ENCODE measurements around the gene AFG1L.
"Not testable (repeated sequence)": the region's sequence is repeated elsewhere in the genome, so short reads cannot be mapped to it uniquely, and the experiment has no call there.

Gene AFG1L

DNA sequence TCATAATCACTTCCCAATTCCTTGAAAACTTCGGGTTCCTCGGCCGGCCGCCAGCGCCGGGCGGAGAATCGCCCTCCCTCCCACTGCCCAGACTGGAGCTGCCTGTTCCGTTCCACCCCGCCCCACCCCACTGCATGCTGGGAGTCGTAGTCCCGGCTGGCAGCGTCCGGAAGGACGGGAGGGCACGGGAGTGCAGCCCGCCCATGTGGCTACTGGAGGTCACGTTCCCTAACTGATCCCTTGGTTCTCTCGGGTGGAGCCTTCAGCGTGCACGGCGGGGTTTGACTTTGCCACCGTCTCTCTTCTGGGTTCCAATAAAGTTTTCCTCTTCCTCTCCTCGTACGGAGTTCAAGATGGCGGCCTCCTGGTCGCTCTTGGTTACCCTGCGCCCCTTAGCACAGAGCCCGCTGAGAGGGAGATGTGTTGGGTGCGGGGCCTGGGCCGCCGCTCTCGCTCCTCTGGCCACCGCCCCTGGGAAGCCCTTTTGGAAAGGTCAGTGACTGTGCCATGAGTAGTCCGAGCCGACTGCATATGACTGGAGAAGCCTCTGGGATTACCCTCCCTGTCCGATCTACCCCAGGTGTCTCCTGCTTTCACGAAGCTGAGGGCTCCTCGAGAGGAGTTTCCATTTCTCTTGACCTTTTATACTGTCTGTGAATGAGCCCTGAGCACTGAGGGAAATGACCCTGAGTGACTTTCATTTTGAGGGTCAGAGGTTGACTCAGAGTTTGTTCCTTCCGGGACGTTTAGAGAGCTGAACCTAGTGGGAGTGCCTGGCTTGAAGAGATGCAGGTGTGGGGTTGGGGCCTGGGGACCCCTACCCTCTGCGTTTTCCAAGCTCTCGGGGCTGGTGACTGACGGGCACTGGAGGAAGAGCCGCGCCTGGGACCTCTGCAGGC is at the start of gene AFG1L:
Gene AFG1L (plus strand): TSS at position 328 of the 899 bp plus-strand sequence. CDS start 26 bp downstream, at position 354.
- peak; percentile 71 to 76 for DNase-seq (ENCODE audit: low read depth in 2 of 2, low spot score in 1 of 2)

DNA sequence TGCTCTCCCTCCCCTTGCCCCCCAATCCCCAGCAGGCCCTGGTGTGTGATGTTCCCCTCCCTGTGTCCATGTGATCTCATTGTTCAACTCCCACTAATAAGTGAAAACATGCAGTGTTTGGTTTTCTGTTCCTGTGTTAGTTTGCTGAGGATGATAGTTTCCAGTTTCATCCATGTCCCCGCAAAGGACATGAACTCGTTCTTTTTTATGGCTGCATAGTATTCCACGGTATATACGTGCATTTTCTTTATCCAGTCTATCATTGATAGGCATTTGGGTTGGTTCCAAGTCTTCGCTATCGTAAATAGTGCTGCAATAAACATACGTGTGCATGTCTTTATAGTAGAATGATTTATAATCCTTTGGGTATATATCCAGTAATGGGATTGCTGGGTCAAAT is 49.8 kb upstream of the AFG1L start:
- not testable (repeated sequence) for DNase-seq (ENCODE audit: low read depth in 2 of 2, low spot score in 1 of 2)

DNA sequence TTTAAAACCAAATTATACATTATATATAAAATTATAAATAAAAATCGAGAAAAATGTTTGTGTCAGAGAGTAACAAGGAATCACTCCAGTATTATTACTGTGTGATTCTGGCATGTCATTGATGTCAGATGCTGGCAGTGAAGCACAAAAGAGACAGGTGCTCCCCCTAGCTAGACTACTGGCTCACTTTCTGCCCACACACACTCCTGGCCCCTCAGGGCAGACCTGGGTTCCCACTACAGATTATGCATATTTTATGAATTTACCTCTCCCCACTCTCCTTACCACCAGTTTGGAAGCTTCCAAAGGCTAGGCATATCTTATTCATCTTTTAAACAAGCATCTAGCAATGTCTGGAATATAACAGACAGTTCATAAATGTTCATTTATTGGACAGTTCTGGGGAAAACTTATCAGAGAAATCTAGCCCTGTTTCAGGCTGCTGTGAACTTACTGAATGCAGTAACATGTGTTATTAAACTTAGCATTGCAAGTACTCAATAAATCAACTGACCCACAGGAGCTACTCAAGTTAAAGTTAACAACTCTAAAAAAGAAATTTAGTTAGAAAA is 46.8 kb upstream of the AFG1L start:
- no peak for DNase-seq (ENCODE audit: low read depth in 2 of 2, low spot score in 1 of 2)

DNA sequence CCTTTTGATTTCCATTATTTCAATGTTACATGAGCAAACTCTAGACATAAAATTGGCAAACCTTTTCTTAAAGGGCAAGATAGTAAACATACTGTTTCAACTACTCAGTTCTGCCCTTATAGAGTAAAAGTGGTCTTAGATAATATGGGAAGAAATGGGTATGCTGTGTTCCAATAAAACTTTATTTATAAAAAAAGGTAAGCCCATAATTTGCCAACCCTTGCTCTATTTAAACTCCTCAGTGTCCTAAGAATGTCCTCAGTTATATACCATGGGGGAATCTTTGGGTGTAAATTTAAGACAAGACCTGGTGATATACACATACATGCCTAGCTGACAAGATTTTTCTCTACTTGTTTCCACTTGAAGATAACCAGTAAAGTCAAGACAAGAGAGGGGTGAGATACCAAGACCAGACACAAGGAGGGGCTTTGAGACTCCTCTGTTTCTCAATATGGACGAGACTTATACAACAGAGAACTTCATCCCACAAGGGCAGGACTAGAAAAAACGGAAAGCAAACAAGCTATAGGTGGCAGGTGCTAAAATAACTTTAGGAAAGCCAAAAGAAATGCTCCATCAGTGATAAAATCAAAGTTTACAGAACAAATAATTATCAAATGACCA is 44.5 kb upstream of the AFG1L start:
- DNase-seq (ENCODE audit: low read depth in 2 of 2, low spot score in 1 of 2), result no peak

DNA sequence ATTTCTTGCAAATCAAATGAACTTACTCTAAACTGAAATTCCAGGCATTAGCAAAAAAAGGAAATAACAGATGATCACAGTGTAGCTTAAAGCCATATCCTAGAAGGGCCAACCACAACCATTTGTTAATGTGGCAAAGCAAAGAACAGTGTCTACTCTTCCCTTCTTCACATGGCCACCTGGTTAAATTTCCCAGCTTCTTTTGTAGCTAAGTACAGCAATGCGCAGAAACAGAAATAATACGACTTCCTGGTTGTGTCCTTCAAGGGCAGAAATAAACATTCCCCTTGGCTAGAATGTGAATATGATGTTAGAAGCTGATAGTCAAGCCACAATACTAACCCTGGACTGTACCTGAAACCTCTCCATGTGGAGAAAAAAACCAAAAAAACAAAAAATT is 43.6 kb upstream of the AFG1L start:
- DNase-seq (ENCODE audit: low read depth in 2 of 2, low spot score in 1 of 2), result no peak

DNA sequence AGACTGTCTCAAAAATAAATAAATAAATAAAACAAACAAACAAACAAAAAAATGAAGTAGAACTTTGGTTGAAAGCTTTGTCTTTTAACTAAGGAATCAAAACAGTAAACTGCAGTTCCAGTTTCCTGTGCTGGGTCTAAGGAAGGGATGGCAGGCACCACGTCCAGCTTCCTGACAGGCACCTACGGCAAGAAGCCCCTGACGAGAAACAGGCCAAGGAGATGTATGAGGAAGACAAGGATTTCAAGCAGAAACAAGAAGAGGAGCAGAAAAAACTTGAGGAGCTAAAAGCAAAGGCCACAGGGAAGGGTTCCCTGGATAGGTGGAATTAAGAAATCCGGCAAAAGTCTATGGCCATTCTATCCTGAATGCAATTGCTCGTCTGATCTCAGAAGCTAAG is 42.8 kb upstream of the AFG1L start:
- DNase-seq (ENCODE audit: low read depth in 2 of 2, low spot score in 1 of 2), result no peak

DNA sequence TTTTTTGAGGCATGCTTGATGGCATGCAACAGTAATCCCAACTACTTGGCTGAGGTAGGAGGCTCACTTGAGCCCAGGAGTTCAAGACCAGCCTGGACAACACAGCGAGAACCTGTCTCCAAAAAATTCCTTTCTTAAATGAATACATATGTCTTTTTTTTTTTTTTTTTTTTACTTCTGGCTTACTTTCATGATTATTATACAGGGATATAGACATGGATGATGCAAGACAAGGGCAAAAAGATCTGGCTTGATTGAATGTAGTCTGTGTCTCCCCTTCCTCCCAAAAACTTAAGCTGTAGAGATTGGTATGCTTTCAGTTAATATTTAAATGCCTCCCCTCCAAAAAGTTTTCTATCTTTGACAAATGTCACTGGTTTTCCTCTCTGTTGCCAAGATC is 41.6 kb upstream of the AFG1L start:
- DNase-seq (ENCODE audit: low read depth in 2 of 2, low spot score in 1 of 2), result no peak

DNA sequence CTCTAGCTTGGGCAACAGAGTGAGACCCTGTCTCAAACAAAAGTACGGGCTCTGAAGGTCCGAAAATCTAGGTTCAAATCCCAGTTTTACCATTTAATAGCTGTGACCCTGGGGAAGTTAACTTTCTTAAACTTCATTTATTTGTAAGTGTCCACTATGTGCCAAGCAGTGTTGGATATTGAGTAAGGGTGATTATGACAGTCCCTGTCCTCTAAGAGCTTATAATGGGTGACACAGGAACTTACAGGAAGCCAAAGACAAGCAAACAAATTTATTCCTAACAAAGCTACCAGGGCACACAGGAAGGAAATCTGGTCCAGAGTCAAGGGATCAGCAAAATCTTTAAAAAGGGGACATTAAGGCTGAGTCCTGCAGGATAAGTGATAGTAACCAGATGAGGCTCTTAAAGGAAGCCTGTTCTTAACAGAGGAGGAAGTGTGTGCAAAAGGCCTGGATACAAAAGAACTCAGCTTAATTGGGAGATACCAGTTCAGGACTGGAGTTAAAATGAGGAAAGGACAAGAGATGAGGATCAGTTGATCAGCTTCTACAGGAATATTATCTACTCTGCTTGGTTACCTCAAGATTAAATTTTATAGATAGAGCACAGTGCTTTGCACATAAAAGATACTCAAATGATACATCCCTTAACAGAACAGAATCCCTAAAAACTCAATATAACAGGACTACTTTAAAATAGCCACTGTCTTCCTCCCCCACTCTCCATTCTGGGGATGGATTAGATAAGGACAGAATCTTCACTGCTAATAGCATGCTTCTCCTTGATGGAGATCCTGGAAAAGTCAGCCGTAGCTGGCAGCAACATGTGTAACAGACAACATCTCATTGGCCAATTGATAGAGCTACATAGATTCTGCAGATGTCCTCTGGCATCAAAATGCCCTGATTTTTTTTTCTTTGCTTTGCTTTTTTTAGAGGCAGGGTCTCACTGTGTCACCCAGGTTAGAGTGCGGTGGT is 40.1 kb upstream of the AFG1L start:
- DNase-seq (ENCODE audit: low read depth in 2 of 2, low spot score in 1 of 2), result no peak

DNA sequence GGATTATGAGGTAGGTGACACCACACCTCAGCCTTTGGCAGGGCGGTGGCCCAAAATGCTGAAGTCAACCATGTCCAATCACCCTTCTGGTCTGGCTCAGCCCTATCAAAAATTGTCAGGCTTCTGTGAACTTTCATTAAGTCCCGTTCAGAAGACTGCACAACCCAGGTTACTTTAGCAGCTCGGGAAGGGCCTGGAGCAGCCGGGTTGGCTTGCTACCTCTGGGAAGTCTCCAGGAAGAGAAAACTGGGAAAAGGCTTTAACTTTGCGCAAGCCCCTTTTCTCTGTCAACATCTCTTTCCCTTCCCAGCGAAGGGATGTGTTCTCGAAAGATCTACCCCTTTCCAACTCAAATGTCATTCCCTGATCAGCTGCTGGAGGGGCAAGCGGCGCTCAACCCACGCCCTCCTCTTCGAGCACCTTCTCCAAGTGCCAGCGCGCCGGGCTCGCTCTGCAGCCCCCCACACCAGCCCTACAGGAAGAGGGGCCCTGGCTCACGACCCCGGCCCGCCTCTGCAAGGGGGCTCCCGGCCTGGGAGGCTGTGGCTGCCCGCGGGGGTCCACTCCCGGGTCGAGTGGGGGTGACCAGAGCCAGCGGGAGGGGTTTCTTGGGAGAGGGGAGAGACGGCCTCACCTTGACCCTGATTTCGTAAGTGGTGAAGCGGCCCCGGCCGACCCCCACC is 34.6 kb upstream of the AFG1L start:
- DNase-seq (ENCODE audit: low read depth in 2 of 2, low spot score in 1 of 2), result no peak

DNA sequence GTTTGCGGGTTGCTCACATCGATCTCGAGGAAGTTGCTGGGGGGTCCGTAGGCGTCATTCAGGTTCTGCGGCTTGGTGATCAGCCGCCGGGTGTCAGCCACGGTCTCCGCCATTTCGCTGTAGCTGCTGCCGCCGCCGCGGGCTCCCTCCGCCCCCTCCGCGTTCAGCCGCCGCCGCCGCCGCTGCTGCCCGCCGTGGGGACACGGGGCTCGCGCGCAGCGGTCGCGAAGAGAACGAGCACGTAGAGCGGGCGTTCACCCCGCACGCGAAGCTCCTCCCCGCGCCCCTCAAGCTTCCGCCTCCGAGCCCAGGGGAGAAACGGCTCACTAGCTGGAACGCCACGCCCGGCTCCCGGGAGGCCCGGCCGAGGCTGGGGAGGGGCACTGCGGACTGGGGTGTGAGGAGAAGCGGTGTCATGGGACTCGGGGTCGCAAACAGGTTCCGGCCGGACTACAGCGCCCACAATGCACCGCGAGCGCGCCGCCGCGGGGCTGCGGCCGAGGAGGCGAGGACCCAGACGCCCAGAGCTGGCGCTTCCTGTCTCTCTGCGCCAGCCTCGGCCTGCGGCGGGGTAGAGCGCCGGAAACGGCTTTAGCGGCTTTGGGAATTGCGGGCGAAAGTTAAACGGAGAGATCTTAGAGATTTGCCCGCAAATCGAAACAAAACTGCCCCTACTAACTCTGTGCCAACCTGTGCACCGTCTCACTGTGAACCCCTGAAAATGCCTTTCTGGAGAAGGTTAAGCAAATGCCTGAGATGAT is 33.9 kb upstream of the AFG1L start, which contains the start of gene SNX3:
Gene SNX3 (minus strand): TSS at position 232 of the 761 bp plus-strand sequence. CDS start 119 bp downstream, at position 113.
- peak; percentile 60 to 81 for DNase-seq (ENCODE audit: low read depth in 2 of 2, low spot score in 1 of 2)

DNA sequence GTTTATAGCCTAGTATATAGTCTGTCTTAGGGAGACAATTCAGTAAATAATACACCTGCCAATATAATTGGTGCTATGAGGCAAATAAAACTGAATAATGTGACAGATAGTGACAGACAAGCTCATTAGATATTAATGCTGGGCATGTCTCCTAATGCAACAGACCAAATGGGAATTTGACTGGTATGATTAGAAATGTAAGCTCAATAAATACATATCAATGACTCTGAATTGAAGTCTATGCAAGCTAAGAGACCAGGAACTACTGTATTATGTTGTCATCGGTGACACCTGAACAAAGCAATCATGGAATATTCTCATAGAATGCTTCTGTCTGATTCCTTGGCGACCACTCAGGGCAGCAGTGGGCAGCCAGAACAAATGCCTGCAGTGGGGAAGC is 31.5 kb upstream of the AFG1L start:
- no peak for DNase-seq (ENCODE audit: low read depth in 2 of 2, low spot score in 1 of 2)

DNA sequence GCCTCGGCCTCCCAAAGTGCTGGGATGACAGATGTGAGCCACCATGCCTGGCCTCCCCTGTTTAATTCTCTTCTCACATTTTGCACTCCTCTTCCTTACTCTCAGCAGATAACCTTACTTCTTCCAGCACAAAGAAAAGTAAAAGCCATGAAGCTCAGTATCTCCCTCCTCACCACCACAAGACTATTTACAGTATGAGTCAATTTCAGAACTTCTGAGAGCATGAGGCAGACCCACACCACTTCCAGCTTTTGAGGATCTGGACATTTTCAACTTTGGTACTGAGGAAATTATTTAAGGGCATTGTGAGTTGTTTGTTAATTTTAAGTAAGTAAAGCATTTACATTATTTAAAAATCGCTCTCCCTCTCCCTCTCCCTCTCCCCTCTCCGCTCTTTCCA is 26.0 kb upstream of the AFG1L start:
- DNase-seq (ENCODE audit: low read depth in 2 of 2, low spot score in 1 of 2), result no peak

DNA sequence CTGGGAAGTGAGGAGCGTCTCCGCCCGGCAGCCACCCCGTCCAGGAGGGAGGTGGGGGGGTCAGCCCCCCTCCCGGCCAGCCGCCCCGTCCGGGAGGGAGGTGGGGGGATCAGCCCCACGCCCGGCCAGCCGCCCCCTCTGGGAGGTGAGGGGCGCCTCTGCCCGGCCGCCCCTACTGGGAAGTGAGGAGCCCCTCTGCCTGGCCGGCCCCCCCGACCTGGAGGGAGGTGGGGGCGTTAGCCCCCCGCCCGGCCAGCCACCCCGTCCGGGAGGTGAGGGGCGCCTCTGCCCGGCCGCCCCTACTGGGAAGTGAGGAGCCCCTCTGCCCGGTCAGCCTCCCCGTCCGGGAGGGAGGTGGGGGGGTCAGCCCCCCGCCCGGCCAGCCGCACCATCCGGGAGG is 24.9 kb upstream of the AFG1L start:
- DNase-seq (ENCODE audit: low read depth in 2 of 2, low spot score in 1 of 2), result not testable (repeated sequence)

DNA sequence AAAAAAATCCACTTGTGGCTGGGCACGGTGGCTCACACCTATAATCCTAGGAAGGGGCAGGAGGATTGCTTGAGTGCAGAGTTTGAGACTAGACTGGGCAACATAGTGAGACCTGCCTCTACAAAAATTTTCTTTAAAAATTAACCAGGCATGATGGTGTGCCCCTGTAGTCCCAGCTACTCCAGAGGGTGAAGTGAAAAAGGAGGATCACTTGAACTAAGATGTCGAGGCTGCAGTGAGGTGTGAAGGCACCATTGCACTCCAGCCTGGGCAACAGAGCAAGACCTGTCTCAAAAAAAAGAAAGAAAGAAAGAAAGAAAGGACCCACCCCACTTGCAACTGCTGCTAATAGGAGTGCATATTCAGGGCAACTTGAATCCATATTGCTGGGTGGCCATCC is 20.3 kb upstream of the AFG1L start:
- DNase-seq (ENCODE audit: low read depth in 2 of 2, low spot score in 1 of 2), result no peak

DNA sequence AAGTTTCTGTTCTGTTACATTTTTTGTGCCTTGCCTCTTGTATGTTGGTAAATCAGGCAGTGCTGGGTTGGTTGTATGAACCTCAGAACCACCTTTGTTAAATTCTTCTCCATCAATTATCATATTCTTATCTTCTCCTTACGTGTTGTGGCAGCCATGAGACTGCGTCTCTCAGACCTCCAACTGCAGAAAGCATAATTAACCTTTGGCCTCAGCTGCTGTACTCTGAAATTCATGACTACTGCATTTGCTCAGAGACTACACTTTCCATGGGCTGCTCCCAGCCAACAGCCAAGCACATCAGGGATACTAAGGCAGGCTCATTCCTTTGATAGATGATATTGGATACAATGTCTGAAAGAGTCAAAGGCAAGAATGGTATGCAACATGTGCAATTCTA is 18.9 kb upstream of the AFG1L start:
- no peak for DNase-seq (ENCODE audit: low read depth in 2 of 2, low spot score in 1 of 2)

DNA sequence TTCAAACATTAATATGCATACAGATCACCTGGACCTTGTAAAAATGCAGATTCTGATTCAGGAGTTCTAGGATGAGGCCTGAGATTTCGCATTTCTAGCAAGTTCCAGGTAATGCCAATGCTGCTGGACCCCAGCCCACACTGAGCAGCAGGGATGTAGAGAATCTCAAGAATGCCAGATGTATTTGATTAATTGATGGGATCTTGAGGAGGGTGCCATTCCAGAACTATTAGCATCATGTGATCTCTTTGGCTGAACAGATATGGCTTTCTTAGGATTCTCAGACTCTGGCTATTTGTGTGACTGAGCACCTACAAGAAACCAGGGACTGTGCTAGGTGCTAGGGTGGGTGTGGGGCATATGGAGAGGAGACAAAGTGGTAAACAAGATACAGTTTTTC is 17.6 kb upstream of the AFG1L start:
- no peak for DNase-seq (ENCODE audit: low read depth in 2 of 2, low spot score in 1 of 2)

DNA sequence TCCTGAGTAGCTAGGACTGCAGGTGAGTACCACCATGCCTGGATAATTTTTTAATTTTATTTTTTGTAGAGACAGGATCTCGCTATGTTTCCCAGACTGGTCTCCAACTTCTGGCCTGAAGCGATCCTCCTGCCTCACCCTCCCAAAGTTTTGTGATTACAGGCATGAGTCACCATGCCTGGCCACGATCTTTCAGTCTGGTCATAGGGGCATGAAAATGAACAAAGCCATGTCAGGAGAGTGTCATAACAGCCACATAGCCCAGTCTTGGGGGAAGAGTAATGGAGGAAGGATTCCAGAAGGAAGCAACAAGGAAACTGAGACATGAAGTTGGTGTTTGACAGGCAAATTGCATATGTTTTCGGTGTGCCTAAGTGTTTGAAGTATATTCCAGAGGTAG is 17.0 kb upstream of the AFG1L start:
- no peak for DNase-seq (ENCODE audit: low read depth in 2 of 2, low spot score in 1 of 2)

DNA sequence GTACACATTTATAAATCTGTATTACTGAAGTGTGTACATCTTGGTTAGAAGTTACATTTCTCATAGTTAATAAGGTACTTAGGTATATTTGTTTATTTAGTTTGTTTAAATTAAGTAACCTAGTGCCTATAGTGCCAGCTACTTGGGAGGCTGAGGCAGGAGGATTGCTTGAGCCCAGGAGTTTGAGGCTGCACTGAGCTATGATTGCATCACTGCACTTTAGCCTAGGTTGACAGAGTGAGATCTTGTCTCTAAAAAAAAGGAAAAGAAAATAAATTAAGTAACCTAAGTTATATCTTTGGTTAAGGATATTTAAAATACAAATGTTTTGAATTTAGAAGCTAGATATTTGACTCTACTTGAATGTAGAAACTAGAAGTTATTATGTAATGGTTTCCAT is 9.5 kb upstream of the AFG1L start:
- no peak for DNase-seq (ENCODE audit: low read depth in 2 of 2, low spot score in 1 of 2)

DNA sequence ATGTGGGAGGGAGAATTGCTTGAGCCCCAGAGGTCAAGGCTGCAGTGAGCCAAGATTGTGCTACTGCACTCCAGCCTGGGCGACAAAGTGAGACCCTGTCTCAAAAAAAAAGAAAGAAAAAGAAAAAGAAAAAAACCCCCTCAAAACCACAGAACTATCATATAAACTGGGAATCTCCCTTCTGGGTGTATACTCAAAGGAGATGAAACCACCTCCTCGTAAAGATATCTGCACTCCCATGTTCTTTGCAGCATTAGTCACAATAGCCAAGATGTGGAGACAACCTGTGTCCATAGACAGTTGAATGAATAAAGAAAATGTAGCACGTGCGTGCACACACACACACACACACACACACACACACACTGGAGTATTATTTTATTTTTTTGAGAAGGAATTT is 8.5 kb upstream of the AFG1L start:
- DNase-seq (ENCODE audit: low read depth in 2 of 2, low spot score in 1 of 2), result no peak

DNA sequence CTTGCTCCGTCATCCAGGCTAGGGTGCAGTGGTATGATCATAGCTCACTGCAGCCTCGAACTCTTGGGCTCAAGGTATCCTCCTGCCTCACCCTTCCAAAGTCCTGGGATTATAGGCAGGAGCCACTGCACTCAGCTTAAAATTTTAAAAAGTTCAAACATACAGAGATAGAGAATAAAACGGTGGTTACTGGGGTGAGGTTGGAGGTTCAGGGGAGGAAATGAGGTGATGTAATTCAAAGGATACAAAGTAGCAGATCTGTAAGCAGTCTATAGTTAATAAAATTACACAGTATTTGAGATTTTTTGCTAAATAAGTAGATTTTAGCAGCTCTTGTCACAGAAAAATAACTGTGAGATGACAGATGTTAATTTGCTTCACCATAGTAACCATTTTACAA is 7.5 kb upstream of the AFG1L start:
- no peak for DNase-seq (ENCODE audit: low read depth in 2 of 2, low spot score in 1 of 2)

All from stimulated activated CD8-positive, alpha-beta memory T cell treated with anti-CD3 and anti-CD28 coated beads, Interleukin-4, amount 100 ng/mL, for 4 hours (primary cell).